WTC11 (cell line): ENCODE data around the gene SLC6A4. TPM values are rescaled to one million over a fixed set of nuclear protein-coding genes. Genes with fewer than 3 reads are reported as not detected.

Experiments
- ATAC-seq: fragments of 200-7000 bp; cut with Tn5 transposase; 2 replicates; pipeline ENCODE4 v1.10.0; 2021; ENCODE audit warnings: mild to moderate bottlenecking, moderate library complexity
- Bru-seq: library from RNA; stranded (reverse); fragments of 400-500 nt; gene quantifications from one replicate; lab custom pipeline; 2021; lab: Mats Ljungman, UMichigan
- CTCF ChIA-PET: fragments of 300-600 bp; sonication (Branson Sonifier 250); formaldehyde crosslinking; loops from one replicate; lab custom pipeline; 2021; ENCODE audit warnings: antibody characterized with exemption; lab: Charles Lee
- POLR2A ChIA-PET: fragments of 350-600 bp; sonication (Branson Sonifier 250); formaldehyde crosslinking; loops from one replicate; lab custom pipeline; 2021; ENCODE audit warnings: antibody characterized with exemption; lab: Charles Lee
- DNase-seq: peaks from one replicate; pipeline ENCODE4 v3.0.0; 2021; ENCODE audit warnings: low spot score
- H3K27ac Mint-ChIP-seq: 2 replicates; pipeline ENCODE4 v1.8.0; 2021; ENCODE audit warnings: mixed read lengths
- H3K27me3 Mint-ChIP-seq: 2 replicates; pipeline ENCODE4 v1.8.0; 2021; ENCODE audit warnings: low read depth, mild to moderate bottlenecking, moderate library complexity, mixed read lengths
- H3K36me3 Mint-ChIP-seq: 2 replicates; pipeline ENCODE4 v1.8.0; 2021; ENCODE audit warnings: mixed read lengths
- H3K4me1 Mint-ChIP-seq: 2 replicates; pipeline ENCODE4 v1.8.0; 2022; ENCODE audit warnings: mixed read lengths
- H3K4me3 Mint-ChIP-seq: 2 replicates; pipeline ENCODE4 v1.8.0; 2021; ENCODE audit warnings: mild to moderate bottlenecking, moderate library complexity, mixed read lengths
- H3K9me3 Mint-ChIP-seq: 2 replicates; pipeline ENCODE4 v1.8.0; 2021; ENCODE audit warnings: mixed read lengths
- CREB1 ChIP-seq: sonication (generic); formaldehyde crosslinking; IDR thresholded peaks from 2 replicates; pipeline ENCODE4 v1.8.0; 2023; ENCODE audit warnings: mild to moderate bottlenecking, missing genetic modification reagents
- ELF4 ChIP-seq: sonication (generic); formaldehyde crosslinking; IDR thresholded peaks from 2 replicates; pipeline ENCODE4 v1.8.1; 2022; ENCODE audit warnings: low read depth, mild to moderate bottlenecking, moderate library complexity, missing genetic modification reagents
- FOXP1 ChIP-seq: sonication (generic); formaldehyde crosslinking; IDR thresholded peaks from 2 replicates; pipeline ENCODE4 v1.8.0; 2022; ENCODE audit warnings: missing genetic modification reagents, mild to moderate bottlenecking, moderate library complexity, borderline replicate concordance
- JAZF1 ChIP-seq: fragments of 250-450 bp; sonication (Bioruptor Pico); IDR thresholded peaks from 2 replicates; pipeline ENCODE4 v1.9.0; 2021; ENCODE audit warnings: moderate library complexity, mild to moderate bottlenecking, inconsistent platforms
- KAT7 ChIP-seq: sonication (generic); formaldehyde crosslinking; IDR thresholded peaks from 2 replicates; pipeline ENCODE4 v1.8.1; 2023; ENCODE audit warnings: missing genetic modification reagents, mild to moderate bottlenecking, borderline replicate concordance
- MXD4 ChIP-seq: fragments of 250-450 bp; sonication (Bioruptor Pico); IDR thresholded peaks from 2 replicates; pipeline ENCODE4 v1.8.0; 2021; ENCODE audit warnings: mild to moderate bottlenecking, moderate library complexity, borderline replicate concordance
- NFATC4 ChIP-seq: fragments of 250-450 bp; sonication (Bioruptor Pico); IDR thresholded peaks from 2 replicates; pipeline ENCODE4 v1.9.0; 2021; ENCODE audit warnings: mild to moderate bottlenecking
- NR1H2 ChIP-seq: sonication (generic); formaldehyde crosslinking; IDR thresholded peaks from 2 replicates; pipeline ENCODE4 v1.9.0; 2021; ENCODE audit warnings: mild to moderate bottlenecking, moderate library complexity, missing genetic modification reagents
- NR3C1 ChIP-seq: sonication (generic); formaldehyde crosslinking; conservative IDR thresholded peaks from 2 replicates; pipeline ENCODE4 v1.8.1; 2023; ENCODE audit warnings: low read depth, mild to moderate bottlenecking, missing genetic modification reagents
- OVOL2 ChIP-seq: fragments of 250-450 bp; sonication (Bioruptor Pico); IDR thresholded peaks from 2 replicates; pipeline ENCODE4 v1.9.0; 2021; ENCODE audit warnings: mild to moderate bottlenecking, borderline replicate concordance
- RELA ChIP-seq: sonication (generic); formaldehyde crosslinking; IDR thresholded peaks from 2 replicates; pipeline ENCODE4 v1.8.1; 2022; ENCODE audit warnings: missing genetic modification reagents, mild to moderate bottlenecking, borderline replicate concordance
- RORB ChIP-seq: fragments of 250-450 bp; sonication (Bioruptor Pico); IDR thresholded peaks from 2 replicates; pipeline ENCODE4 v1.9.0; 2021; ENCODE audit warnings: mild to moderate bottlenecking
- SMAD4 ChIP-seq: sonication (generic); formaldehyde crosslinking; IDR thresholded peaks from 2 replicates; pipeline ENCODE4 v1.8.0; 2022; ENCODE audit warnings: mild to moderate bottlenecking, missing genetic modification reagents
- SP1 ChIP-seq: sonication (generic); formaldehyde crosslinking; conservative IDR thresholded peaks from 2 replicates; pipeline ENCODE4 v1.8.1; 2022; ENCODE audit warnings: missing genetic modification reagents
- TEAD1 ChIP-seq: sonication (generic); formaldehyde crosslinking; IDR thresholded peaks from 2 replicates; pipeline ENCODE4 v1.8.0; 2022; ENCODE audit warnings: mild to moderate bottlenecking, missing genetic modification reagents
- ZNF416 ChIP-seq: fragments of 250-450 bp; sonication (Bioruptor Pico); IDR thresholded peaks from 2 replicates; pipeline ENCODE4 v1.9.0; 2021; ENCODE audit warnings: mild to moderate bottlenecking, inconsistent platforms
- ZNF423 ChIP-seq: fragments of 250-450 bp; sonication (Bioruptor Pico); IDR thresholded peaks from 2 replicates; pipeline ENCODE4 v2.1.2; 2022; ENCODE audit warnings: mild to moderate bottlenecking, moderate library complexity
- long read RNA-seq, 3 experiments: library from RNA in 1 of 3; library from capped mRNA in 1 of 3; library from polyadenylated mRNA in 1 of 3; unstranded in 2 of 3; stranded (forward) in 1 of 3; transcript quantifications; one replicate each; pipeline ENCODE4 v2.0.0, GENCODE V29; 2021
- total RNA-seq: library from RNA; stranded (reverse); gene quantifications from 3 replicates; pipeline ENCODE4 v1.2.3, GENCODE V29; 2021
- TF ChIP-seq, protein P1 (sequence below): sonication (generic); formaldehyde crosslinking; conservative IDR thresholded peaks from 2 replicates; pipeline ENCODE4 v1.8.1; 2022; ENCODE audit warnings: mild to moderate bottlenecking, missing genetic modification reagents
- TF ChIP-seq, protein P2 (sequence below): sonication (generic); formaldehyde crosslinking; IDR thresholded peaks from 2 replicates; pipeline ENCODE4 v1.8.0; 2022; ENCODE audit warnings: mild to moderate bottlenecking, missing genetic modification reagents
- TF ChIP-seq, protein P3 (sequence below): fragments of 250-450 bp; sonication (Bioruptor Pico); IDR thresholded peaks from 2 replicates; pipeline ENCODE4 v1.9.0; 2021; ENCODE audit warnings: mild to moderate bottlenecking, borderline replicate concordance
- TF ChIP-seq, protein P4 (sequence below): sonication (generic); formaldehyde crosslinking; IDR thresholded peaks from 2 replicates; pipeline ENCODE4 v1.8.0; 2023; ENCODE audit warnings: missing genetic modification reagents, mild to moderate bottlenecking, borderline replicate concordance
- TF ChIP-seq, protein P5 (sequence below): sonication (generic); formaldehyde crosslinking; IDR thresholded peaks from 2 replicates; pipeline ENCODE4 v1.8.0; 2022; ENCODE audit warnings: mild to moderate bottlenecking, missing genetic modification reagents
- TF ChIP-seq, protein P6 (sequence below): fragments of 250-450 bp; sonication (Bioruptor Pico); IDR thresholded peaks from 2 replicates; pipeline ENCODE4 v1.9.0; 2021; ENCODE audit warnings: moderate library complexity, mild to moderate bottlenecking, inconsistent platforms, borderline replicate concordance

The SLC6A4 gene
- 0.07 to 0.32 TPM (median 0.13 TPM) in 3 replicates for total RNA-seq
- percentile 10 among the genes with signal in this experiment for Bru-seq, nascent RNA
- long read RNA-seq, experiment 1, full-length matches to known transcripts: 1 of 1 reads
- long read RNA-seq, experiment 1, partial matches to known transcripts: 0 of 1 reads
- long read RNA-seq, experiment 1, other reads (novel, unspliced or antisense): 0 of 1 reads
- long read RNA-seq, experiment 2: 0 reads
- long read RNA-seq, experiment 3: 0 reads

DNA sequence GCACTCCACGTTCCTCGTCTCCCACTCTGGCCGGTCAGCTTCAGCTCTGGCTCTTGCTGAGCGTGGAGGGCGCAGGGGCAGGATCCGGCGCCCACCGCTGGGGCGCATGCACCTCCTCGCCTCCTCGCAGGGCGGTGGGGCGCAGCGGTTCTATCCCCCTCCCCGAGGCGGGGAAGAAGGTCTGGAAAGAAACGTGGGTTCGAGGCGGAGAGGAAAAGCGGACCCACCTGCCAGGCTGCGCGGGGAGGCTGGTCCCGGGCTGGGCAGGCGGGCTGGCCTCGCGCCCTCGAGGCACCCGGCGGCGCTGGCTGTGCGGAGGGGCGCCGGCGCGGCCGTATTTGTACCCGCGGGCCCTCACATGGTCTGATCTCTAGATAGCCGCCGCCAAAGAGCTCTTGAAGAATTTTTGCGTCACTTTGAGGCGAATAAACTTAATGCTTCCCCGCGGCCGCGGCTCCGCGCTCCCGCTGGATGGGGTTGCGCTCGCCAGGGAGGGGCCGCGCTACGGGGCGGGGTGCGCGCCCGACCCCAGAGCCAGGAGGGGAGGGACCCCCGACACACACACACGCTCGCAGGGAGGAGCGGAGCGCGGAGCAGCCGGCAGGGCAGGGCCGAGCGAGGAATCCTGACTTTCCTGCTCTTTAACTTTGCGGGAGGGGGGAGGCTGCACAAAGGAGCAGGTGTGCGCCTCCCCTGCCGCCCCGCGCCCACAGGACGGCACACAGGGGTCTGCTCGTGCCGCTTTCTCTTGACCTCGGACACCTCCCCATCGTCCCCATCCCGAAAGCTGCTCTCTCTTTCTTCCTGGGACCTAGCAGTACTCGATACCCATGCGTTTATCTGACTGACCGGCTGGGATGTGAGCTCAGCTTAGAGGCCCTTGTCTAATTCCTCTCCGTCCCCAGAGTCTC is at the start of gene SLC6A4:
SLC6A4 (minus strand) TSS at position 312 of the 911 bp plus-strand sequence. CDS start 13,739 bp downstream, outside the sequence.
- Mint-ChIP-seq H3K9me3 (peaks cover 8% of the 10 kb centered on the region), H3K4me3 (peak within 1 kb of the TSS; percentile 67), H3K36me3 (peaks cover 5% of the 10 kb centered on the region; the same call in 1 of the 2 replicates), H3K4me1 (peaks cover 28% of the 10 kb centered on the region), H3K27me3 (peaks cover 82% of the 10 kb centered on the region), H3K27ac (no peak within 1 kb of the TSS)
- ATAC-seq (peak; percentile 16), DNase-seq (peak; percentile 39)
- POLR2A ChIA-PET: no interaction called here
- CTCF ChIA-PET: interaction anchor here (1.1 to 5.2 kb wide), 10 partner anchors 9 to 596 kb away, joined by 4 to 42 read pairs (median 8); no protein-coding TSS in a partner anchor
- TF ChIP-seq, protein P1, sequence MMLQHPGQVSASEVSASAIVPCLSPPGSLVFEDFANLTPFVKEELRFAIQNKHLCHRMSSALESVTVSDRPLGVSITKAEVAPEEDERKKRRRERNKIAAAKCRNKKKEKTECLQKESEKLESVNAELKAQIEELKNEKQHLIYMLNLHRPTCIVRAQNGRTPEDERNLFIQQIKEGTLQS: no peak
- TF ChIP-seq, protein P2, sequence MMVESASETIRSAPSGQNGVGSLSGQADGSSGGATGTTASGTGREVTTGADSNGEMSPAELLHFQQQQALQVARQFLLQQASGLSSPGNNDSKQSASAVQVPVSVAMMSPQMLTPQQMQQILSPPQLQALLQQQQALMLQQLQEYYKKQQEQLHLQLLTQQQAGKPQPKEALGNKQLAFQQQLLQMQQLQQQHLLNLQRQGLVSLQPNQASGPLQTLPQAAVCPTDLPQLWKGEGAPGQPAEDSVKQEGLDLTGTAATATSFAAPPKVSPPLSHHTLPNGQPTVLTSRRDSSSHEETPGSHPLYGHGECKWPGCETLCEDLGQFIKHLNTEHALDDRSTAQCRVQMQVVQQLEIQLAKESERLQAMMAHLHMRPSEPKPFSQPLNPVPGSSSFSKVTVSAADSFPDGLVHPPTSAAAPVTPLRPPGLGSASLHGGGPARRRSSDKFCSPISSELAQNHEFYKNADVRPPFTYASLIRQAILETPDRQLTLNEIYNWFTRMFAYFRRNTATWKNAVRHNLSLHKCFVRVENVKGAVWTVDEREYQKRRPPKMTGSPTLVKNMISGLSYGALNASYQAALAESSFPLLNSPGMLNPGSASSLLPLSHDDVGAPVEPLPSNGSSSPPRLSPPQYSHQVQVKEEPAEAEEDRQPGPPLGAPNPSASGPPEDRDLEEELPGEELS (CRISPR knock-in tag): peak; percentile 97
- no peak for TF ChIP-seq OVOL2
- TF ChIP-seq RELA (CRISPR knock-in tag): peak; percentile 97
- TF ChIP-seq, protein P3, sequence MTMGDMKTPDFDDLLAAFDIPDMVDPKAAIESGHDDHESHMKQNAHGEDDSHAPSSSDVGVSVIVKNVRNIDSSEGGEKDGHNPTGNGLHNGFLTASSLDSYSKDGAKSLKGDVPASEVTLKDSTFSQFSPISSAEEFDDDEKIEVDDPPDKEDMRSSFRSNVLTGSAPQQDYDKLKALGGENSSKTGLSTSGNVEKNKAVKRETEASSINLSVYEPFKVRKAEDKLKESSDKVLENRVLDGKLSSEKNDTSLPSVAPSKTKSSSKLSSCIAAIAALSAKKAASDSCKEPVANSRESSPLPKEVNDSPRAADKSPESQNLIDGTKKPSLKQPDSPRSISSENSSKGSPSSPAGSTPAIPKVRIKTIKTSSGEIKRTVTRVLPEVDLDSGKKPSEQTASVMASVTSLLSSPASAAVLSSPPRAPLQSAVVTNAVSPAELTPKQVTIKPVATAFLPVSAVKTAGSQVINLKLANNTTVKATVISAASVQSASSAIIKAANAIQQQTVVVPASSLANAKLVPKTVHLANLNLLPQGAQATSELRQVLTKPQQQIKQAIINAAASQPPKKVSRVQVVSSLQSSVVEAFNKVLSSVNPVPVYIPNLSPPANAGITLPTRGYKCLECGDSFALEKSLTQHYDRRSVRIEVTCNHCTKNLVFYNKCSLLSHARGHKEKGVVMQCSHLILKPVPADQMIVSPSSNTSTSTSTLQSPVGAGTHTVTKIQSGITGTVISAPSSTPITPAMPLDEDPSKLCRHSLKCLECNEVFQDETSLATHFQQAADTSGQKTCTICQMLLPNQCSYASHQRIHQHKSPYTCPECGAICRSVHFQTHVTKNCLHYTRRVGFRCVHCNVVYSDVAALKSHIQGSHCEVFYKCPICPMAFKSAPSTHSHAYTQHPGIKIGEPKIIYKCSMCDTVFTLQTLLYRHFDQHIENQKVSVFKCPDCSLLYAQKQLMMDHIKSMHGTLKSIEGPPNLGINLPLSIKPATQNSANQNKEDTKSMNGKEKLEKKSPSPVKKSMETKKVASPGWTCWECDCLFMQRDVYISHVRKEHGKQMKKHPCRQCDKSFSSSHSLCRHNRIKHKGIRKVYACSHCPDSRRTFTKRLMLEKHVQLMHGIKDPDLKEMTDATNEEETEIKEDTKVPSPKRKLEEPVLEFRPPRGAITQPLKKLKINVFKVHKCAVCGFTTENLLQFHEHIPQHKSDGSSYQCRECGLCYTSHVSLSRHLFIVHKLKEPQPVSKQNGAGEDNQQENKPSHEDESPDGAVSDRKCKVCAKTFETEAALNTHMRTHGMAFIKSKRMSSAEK (CRISPR knock-in tag): no peak
- TF ChIP-seq SP1: no peak
- TF ChIP-seq TEAD1 (CRISPR knock-in tag): peak; percentile 96
- TF ChIP-seq, protein P4, sequence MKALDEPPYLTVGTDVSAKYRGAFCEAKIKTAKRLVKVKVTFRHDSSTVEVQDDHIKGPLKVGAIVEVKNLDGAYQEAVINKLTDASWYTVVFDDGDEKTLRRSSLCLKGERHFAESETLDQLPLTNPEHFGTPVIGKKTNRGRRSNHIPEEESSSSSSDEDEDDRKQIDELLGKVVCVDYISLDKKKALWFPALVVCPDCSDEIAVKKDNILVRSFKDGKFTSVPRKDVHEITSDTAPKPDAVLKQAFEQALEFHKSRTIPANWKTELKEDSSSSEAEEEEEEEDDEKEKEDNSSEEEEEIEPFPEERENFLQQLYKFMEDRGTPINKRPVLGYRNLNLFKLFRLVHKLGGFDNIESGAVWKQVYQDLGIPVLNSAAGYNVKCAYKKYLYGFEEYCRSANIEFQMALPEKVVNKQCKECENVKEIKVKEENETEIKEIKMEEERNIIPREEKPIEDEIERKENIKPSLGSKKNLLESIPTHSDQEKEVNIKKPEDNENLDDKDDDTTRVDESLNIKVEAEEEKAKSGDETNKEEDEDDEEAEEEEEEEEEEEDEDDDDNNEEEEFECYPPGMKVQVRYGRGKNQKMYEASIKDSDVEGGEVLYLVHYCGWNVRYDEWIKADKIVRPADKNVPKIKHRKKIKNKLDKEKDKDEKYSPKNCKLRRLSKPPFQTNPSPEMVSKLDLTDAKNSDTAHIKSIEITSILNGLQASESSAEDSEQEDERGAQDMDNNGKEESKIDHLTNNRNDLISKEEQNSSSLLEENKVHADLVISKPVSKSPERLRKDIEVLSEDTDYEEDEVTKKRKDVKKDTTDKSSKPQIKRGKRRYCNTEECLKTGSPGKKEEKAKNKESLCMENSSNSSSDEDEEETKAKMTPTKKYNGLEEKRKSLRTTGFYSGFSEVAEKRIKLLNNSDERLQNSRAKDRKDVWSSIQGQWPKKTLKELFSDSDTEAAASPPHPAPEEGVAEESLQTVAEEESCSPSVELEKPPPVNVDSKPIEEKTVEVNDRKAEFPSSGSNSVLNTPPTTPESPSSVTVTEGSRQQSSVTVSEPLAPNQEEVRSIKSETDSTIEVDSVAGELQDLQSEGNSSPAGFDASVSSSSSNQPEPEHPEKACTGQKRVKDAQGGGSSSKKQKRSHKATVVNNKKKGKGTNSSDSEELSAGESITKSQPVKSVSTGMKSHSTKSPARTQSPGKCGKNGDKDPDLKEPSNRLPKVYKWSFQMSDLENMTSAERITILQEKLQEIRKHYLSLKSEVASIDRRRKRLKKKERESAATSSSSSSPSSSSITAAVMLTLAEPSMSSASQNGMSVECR: peak; percentile 93; the same call in 1 of the 2 replicates
- TF ChIP-seq JAZF1 (CRISPR knock-in tag): no peak
- TF ChIP-seq NR3C1 (CRISPR knock-in tag): no peak
- no peak for TF ChIP-seq ZNF423 (CRISPR knock-in tag)
- no peak for TF ChIP-seq NR1H2
- TF ChIP-seq MXD4 (CRISPR knock-in tag): no peak
- TF ChIP-seq CREB1 (CRISPR knock-in tag): no peak
- peak; percentile 97 for TF ChIP-seq ELF4 (CRISPR knock-in tag)
- peak; percentile 84; the same call in 1 of the 2 replicates for TF ChIP-seq KAT7 (CRISPR knock-in tag)
- TF ChIP-seq NFATC4 (CRISPR knock-in tag): no peak
- TF ChIP-seq, protein P5, sequence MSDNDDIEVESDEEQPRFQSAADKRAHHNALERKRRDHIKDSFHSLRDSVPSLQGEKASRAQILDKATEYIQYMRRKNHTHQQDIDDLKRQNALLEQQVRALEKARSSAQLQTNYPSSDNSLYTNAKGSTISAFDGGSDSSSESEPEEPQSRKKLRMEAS (CRISPR knock-in tag): peak; percentile 93
- TF ChIP-seq, protein P6, sequence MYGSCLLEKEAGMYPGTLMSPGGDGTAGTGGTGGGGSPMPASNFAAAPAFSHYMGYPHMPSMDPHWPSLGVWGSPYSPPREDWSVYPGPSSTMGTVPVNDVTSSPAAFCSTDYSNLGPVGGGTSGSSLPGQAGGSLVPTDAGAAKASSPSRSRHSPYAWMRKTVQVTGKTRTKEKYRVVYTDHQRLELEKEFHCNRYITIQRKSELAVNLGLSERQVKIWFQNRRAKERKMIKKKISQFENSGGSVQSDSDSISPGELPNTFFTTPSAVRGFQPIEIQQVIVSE: no peak
- no peak for TF ChIP-seq ZNF416 (CRISPR knock-in tag)
- TF ChIP-seq FOXP1 (CRISPR knock-in tag): peak; percentile 99
- TF ChIP-seq RORB (CRISPR knock-in tag): no peak
- TF ChIP-seq SMAD4 (CRISPR knock-in tag): peak; percentile 79
